Measurements from ENCODE around the gene TSC1.

TSC1 gene

DNA sequence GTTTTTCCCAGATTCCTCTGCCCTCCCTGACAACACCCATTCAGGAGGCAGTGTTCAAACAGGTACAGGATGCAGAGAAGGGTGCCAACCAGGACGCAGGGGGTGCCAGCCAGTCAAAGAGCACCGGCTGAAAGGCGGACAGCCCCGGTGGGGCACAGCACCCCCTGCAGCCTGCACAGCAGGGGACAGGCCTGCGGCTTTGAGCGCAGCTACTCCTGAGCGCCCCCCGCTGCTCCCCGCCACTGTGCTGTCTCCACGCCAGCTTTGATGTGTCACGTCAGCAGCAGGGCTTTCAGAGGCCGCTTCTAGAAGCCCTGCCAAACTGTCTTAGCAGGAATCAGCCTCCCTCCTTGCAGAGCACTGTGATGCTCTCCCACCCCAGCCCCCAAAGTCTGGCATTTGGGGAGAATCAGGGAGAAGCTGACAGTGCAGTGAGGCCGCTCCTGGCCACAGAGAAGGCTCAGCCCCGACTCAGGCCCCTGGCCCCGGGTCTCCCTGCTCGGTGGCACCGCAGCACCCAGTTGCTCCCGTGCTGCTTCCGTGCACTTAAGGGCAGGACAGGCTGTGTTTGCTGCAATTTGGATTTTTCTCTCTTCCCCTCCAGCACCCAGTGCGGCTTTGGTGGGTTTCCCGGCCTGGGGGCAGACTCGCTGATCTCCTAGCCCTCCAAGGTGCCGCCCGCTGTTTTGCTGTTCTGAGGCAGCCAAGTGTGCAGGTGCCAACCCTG is 86.6 kb downstream of the TSC1 start:
- no peak for DNase-seq

DNA sequence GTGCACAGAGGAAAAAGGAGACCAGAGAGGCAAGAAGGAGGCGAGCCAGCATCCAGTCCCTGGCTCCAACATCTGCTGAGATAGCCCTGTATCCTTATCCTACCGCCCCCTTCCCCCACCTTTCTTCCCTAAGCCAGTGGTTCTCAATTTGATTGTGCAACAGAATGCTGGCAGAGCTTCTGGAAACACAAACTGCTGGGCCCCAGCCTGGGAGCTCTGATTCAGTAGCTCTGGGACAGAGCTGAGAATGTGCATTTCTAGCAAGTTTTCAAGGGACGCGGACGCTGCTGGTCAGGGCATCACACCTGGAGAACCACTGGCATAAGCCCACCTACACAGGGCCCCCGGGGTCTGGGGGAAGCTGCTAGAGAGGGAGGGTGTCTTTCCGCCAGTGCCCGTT is 87.4 kb downstream of the TSC1 start:
- DNase-seq: no peak

DNA sequence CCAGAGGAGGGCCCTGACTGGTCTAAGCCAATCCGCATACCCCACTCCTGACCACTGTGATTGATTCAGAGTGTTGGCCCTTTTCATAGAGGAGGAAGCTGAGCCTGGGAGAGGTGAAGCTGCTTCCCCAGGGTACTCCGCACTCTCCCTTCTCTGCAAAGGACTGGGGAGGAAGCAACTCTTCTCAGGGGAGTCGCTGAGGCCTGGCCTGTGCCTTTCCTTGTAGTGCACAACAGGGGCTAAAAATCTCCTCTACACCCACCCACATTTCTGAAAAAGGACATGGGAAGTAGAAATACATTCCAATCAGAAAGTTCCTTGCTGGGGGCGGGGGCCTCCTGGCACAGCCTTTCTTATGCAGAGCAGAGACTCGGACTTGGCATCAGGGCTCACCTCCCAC is 88.5 kb downstream of the TSC1 start:
- no peak for DNase-seq

DNA sequence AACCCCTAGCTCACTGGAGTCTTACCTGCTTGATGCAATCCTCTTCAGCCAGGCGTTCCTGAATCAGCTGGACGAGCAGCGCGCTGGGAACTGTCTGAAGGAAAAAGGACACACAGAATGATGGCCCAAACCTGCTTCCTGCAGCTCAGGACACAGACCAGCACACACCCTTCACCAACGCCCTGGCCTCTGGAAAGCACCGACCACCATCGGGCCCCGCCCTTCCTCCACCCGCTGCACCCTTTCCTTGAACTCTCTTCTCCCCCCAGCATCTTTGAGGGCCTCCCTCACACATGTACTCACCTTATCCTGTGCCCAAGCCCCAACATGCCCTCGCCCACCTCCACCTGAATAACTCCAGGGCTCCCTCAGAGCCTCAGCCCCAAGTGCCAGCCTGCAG is 89.6 kb downstream of the TSC1 start:
- DNase-seq: no peak

DNA sequence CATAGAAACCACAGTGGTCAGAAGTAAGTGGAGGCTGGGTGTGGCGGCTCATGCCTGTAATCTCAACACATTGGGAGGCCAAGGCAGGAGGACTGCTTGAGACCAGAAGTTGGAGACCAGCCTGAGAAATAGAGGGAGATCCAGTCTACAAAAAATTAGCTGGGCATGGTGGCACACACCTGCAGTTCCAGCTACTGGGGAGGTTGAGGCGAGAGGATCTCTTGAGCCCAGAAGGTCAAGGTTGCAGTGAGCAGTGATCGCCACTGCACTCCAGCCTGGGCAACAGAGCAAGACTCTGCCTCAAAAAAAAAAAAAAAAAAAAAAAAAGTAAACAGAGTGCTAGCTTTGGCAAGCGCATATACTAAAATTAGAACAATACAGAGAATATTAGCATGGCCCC is 90.9 kb downstream of the TSC1 start:
- DNase-seq: no peak

DNA sequence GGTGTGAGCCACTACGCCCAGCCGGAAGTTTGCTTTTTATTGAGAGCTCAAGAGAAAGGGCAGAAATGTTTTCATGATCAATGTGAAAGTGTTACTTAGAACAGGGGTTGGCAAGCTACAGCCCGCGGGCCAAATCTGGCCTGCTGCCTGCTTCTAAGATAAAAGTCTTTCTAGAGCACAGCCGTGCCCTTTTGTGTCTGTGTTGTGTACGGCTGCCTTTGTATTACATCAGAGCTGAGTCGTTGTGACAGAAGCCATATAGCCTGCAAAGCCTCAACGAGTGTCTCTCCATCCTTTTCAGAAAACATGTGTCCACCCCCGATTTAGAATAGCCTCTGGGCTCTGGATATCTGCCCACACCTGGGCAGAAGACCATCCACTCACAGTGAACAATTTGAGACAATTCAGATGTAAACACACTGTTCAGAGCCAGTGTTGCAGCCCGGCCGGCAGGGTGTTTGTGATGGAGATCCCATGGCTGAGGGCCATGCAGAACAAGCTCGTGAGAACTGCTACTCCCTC is 95.2 kb downstream of the TSC1 start:
- DNase-seq: no peak

GRCh38 chr9:132846918-132847515 is 97.4 kb downstream of the TSC1 start:
- no peak for DNase-seq

DNA sequence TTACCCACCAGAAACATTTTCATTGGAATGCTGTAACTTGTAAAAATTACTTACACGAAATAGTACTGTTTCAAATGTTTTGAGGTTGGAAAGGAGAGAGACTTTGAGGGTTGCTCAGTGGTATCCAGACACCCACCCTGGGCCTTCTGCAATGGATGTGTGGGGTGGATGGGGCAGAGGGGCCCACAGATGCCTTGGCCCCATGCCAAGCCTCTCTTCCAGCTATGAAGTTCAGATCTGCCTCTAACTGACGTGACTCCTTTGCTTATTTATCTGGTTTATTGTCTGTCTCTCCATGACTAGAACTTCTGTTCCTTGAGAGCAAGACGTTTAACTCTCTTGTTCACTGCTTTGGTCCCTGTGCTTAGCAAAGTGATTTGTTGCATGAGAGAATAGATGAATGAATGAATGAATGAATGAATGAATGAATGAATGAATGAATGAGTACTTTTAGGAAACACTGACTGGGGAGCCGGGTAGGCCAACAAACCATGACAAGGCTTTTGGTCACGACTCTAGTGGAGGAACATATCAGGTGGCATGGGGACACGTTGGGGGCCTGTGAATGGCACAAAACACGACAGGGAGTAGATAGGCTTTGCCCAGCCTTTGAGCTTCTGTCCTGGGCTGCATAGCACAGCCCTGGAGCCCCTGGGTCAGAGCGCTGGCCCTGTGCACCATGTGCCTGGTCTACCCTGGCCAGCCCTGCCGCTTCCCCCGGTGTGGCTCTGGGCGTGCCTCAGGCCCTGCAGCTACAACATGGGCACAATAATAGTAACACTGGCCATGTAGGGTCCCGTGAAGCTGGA is 98.1 kb downstream of the TSC1 start:
- no peak for DNase-seq

- no peak for DNase-seq
Observed at GRCh38 chr9:132842124-132843044, 102.0 kb downstream of the TSC1 start.

Measured in NCI-H526 treated with DMSO at 0.1 percent for 48 hours (cell line).